GM12873 (cell line): ENCODE measurements around the gene KAT6B.

ENCODE experiments used
- TF ChIP-seq, protein P1 (sequence below): IDR thresholded peaks from 2 replicates; pipeline ENCODE4 v1.5.1; 2012; ENCODE audit warnings: low read depth, mild to moderate bottlenecking, moderate library complexity, low read length, control low read depth; ENCODE audit not compliant: insufficient read depth; ENCODE audit errors: missing control alignments

KAT6B gene

DNA sequence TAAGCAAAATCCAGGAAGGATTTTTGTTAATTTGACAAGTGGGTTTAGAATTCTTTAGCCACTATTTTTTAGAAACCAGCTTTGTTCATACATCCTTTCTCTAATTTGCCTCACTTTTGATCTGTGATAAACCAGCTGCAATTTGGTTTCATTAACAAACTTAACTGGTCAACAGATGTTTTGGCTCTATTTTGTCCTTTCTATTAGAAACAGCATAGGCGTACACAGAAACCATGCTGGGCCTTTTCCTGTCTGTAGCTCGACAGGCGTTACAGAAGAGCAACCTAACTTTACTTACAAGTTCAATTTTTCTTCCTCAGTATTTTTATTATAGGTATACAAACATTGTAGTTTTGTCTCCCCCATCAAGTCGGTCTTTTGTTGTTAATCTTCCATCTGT, 28.2 kb downstream of the KAT6B start:
- TF ChIP-seq, protein P1, sequence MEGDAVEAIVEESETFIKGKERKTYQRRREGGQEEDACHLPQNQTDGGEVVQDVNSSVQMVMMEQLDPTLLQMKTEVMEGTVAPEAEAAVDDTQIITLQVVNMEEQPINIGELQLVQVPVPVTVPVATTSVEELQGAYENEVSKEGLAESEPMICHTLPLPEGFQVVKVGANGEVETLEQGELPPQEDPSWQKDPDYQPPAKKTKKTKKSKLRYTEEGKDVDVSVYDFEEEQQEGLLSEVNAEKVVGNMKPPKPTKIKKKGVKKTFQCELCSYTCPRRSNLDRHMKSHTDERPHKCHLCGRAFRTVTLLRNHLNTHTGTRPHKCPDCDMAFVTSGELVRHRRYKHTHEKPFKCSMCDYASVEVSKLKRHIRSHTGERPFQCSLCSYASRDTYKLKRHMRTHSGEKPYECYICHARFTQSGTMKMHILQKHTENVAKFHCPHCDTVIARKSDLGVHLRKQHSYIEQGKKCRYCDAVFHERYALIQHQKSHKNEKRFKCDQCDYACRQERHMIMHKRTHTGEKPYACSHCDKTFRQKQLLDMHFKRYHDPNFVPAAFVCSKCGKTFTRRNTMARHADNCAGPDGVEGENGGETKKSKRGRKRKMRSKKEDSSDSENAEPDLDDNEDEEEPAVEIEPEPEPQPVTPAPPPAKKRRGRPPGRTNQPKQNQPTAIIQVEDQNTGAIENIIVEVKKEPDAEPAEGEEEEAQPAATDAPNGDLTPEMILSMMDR: no peak

- TF ChIP-seq, protein P1: no peak
Observed at GRCh38 chr10:74855027-74855426, 28.6 kb downstream of the KAT6B start.

DNA sequence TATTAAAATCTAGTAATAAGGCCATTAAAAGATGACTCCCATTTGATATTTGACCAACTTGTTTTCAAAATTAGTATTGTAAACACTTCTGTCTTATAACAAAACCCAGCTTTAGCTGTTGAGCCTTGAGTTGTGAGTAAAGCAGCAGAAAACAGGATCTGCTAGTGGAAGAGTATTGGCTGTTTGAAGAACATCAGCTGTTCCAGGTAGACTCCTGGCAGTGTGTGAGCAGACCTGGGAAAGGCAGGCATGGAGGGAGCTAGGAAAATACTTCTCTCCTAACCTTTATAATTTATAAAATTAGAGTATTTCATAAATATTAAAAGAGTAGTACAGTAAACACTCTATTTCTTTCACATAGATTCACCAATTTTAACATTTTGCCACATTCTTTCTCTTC, 29.0 kb downstream of the KAT6B start:
- TF ChIP-seq, protein P1: no peak

DNA sequence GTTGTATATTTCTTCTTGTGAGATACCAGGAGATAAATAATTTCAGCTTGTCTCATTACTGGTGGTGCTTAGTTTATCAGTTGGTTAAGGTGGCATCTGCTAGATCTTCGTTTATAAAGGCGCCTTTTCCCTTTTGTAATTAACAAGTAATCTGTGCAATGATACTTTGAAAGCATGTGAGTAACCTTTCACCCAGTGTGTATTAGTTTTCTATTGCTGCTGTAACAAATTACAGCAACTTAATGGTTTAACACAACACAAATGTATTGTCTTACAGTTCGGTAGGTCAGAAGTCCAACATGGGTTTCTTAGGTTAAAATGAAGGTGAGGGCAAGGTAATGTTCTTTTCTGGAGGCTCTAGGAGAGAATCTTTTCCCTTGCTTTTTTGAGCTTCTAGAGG, 30.5 kb downstream of the KAT6B start:
- TF ChIP-seq, protein P1: no peak

DNA sequence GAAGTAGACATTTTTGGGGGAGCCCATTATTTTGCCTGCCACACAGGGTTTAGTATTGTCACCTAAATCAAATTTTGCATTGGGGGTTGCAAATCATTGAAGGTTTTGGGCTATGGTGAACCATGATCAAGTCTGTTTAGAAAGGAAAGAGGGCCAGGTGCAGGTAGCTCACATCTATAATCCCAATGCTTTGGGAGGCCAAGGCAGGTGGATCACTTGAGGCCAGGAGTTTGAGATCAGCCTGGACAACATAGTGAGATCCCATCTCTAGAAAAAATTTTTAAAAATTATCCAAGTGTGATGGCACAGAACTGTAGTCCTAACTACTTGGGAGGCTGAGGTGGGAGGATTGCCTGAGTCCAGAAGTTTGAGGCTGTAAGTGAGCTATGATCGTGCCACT, 31.2 kb downstream of the KAT6B start:
- TF ChIP-seq, protein P1: no peak

DNA sequence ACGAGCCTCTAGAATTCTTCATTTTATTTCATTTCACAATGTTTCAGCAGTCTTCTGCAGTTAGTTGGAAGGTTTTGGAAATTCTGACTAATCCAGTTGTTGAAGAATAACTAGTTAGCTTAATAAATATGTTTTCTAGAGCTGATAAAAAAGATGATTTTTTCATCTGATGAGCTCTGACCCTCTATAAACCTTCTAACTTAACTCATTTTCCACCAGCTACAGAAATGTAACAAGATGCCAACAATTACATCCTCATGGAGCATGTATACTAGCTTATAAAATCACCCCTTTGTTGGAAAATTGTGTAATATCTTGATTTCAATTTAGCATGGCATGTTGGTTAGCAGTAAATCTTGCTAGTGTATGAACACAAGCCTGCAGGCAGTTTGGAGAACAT, 33.1 kb downstream of the KAT6B start:
- TF ChIP-seq, protein P1: no peak

DNA sequence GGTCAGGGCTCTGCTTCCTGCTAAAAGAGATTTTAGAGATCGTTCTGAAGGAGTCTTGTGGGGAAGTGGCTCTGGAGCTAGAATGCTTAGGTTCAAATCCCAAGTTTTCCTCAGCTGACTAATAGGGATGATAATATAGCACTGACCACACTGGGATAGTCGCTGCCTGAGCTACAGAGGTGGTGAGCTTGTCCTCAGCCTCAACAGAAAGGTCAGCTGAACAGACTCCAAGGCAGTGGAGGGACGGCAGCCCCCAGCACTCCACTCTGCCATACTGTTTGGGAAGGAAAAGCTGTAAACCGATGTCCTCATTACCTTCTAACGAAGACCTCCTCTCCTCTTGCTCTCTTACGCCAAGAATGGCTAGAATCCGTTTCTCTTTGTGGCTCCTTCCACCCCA, 36.2 kb downstream of the KAT6B start:
- TF ChIP-seq, protein P1: no peak

DNA sequence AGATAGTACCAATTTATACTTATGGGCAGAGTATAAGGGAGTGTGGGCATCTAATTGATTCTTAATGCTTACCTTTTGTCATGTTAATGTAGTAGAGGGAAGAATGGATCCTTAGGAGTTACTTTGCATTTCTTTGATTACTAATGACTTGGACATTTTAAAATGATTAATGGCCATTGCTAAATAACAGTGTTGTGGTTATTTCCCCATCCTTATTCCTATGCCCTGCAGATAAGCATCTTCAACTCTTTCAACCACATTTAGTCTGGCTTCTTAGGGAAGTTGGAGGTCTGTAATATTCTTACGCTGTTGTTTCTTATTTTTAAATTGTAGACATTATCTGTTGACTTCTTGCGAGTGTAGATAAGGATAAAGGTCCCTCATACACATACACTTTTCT, 37.2 kb downstream of the KAT6B start:
- TF ChIP-seq, protein P1: no peak
